A549 (cell line): Measurements from ENCODE around the gene MTHFD2.

Source experiments
- ESRRA ChIP-seq: fragments of 150-350 bp; IDR thresholded peaks from 2 replicates; pipeline ENCODE4 v1.6.1; 2014; ENCODE audit warnings: mild to moderate bottlenecking, low read length, borderline replicate concordance
- JUN ChIP-seq, 2 experiments: fragments of >200 bp; sonication (Bioruptor Twin); formaldehyde crosslinking; IDR thresholded peaks; 2 replicates in 1 of 2; 3 replicates in 1 of 2; pipeline ENCODE4 v1.6.1; 2016 to 2017
- JUNB ChIP-seq: fragments of >200 bp; sonication (Bioruptor Twin); formaldehyde crosslinking; IDR thresholded peaks from 2 replicates; pipeline ENCODE4 v1.6.1; 2016
- POLR2A ChIP-seq: IDR thresholded peaks from 2 replicates; pipeline ENCODE4 v1.6.1; 2012; ENCODE audit warnings: mild to moderate bottlenecking, low read length
- TF ChIP-seq, protein P1 (sequence below): fragments of >200 bp; sonication (Bioruptor Twin); formaldehyde crosslinking; IDR thresholded peaks from 3 replicates; pipeline ENCODE4 v1.5.1; 2016

DNA sequence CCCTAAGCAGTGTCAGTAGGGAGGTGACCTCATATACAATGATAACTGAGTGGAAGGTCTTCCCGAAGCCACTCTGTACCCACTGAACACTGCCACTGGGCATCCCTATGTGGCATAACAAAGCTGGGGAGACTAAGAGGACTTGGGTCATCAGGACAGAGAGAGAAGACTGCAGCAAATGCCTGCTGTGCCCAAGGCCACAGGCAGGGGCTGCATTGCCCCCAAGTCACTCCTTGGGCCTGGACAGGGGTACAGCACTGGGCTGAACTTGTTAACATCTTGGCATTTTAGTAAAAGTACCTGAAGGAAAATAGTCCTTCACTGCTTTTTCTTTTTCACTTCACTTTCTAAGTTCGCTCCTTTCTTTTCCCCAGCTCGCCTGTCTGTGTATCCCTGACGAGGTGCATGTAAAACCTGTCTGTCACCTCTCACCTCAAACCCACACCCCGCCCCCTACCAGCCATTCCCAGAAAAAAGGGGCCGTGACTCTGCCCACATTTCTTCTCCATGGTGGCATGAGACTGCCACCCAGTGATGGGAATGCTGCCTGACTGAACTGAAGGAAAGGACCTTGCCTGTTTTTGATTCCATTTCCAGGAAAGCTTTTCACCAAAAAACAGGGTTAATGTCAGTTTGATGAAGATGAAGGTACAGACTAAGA is 62.9 kb downstream of the MTHFD2 start:
- TF ChIP-seq, protein P1, sequence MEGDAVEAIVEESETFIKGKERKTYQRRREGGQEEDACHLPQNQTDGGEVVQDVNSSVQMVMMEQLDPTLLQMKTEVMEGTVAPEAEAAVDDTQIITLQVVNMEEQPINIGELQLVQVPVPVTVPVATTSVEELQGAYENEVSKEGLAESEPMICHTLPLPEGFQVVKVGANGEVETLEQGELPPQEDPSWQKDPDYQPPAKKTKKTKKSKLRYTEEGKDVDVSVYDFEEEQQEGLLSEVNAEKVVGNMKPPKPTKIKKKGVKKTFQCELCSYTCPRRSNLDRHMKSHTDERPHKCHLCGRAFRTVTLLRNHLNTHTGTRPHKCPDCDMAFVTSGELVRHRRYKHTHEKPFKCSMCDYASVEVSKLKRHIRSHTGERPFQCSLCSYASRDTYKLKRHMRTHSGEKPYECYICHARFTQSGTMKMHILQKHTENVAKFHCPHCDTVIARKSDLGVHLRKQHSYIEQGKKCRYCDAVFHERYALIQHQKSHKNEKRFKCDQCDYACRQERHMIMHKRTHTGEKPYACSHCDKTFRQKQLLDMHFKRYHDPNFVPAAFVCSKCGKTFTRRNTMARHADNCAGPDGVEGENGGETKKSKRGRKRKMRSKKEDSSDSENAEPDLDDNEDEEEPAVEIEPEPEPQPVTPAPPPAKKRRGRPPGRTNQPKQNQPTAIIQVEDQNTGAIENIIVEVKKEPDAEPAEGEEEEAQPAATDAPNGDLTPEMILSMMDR, result peak; percentile 64
- TF ChIP-seq POLR2A, result no peak
- TF ChIP-seq ESRRA, result no peak
- TF ChIP-seq JUN (IDR thresholded peaks at IDR 0.05), result no peak
- TF ChIP-seq JUNB, result no peak
